SH-SY5Y (cell line): ENCODE data around the gene PVALEF.

ENCODE experiments used
- GATA2 ChIP-seq: IDR thresholded peaks from 2 replicates; pipeline ENCODE4 v1.6.1; 2011; ENCODE audit warnings: mild to moderate bottlenecking, low read depth, low read length
- GATA3 ChIP-seq: IDR thresholded peaks from 2 replicates; pipeline ENCODE4 v1.6.1; 2011; ENCODE audit warnings: low read depth, mild to moderate bottlenecking, low read length, moderate library complexity

DNA sequence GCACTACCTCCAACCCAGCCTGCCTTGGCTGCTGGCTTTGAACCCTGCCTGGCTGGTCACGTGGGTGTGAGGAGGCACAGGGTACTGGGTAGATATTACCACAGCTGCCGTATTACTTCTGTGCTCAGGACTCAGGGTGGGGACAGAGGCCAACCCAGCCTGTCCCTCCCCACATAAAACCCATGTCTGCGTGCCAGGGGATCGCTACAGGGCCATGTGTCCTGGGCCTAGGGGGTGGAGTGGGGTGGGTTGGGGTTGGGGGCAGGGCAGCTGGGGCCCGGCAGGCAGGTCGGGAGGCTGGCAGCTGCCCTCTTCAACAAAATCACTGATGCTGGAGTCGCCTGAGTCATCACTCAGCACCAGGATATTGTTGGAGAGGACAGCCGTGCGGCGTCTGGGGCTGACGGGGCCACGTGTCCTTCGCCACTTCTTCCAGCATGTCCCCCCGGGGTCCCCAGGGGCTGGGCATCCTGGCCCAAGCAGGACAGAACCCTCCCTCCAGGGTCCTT lies 39.7 kb upstream of the PVALEF start:
- TF ChIP-seq GATA3: no peak
- TF ChIP-seq GATA2: no peak
